SKM-1 treated with dmso at 0.1 percent for 144 hours (cell line): ENCODE measurements around the gene KCNIP4.

ENCODE experiments used
- DNase-seq: peaks from one replicate; lab custom pipeline; 2025; ENCODE audit not compliant: unreplicated experiment; lab: John Stamatoyannopoulos, UW

Gene KCNIP4

GRCh38 chr4:21901831-21902230, 46.7 kb downstream of the KCNIP4 start:
- no peak for DNase-seq

- DNase-seq: no peak
Observed at GRCh38 chr4:21901281-21901680, 47.3 kb downstream of the KCNIP4 start.

GRCh38 chr4:21900211-21900610, 48.4 kb downstream of the KCNIP4 start:
- no peak for DNase-seq

GRCh38 chr4:21898101-21898500, 50.5 kb downstream of the KCNIP4 start:
- DNase-seq: no peak

- DNase-seq: no peak
Observed at GRCh38 chr4:21896767-21897166, 51.8 kb downstream of the KCNIP4 start.

GRCh38 chr4:21893136-21893535, 55.4 kb downstream of the KCNIP4 start:
- DNase-seq: no peak

- no peak for DNase-seq
Observed at GRCh38 chr4:21890231-21890630, 58.3 kb downstream of the KCNIP4 start.

- no peak for DNase-seq
Observed at GRCh38 chr4:21888195-21888976, 60.2 kb downstream of the KCNIP4 start.

GRCh38 chr4:21887481-21887880, 61.1 kb downstream of the KCNIP4 start:
- DNase-seq: no peak

GRCh38 chr4:21885770-21886169, 62.8 kb downstream of the KCNIP4 start:
- no peak for DNase-seq

GRCh38 chr4:21885241-21885640, 63.3 kb downstream of the KCNIP4 start:
- DNase-seq: no peak

- no peak for DNase-seq
Observed at GRCh38 chr4:21884615-21885014, 64.0 kb downstream of the KCNIP4 start.

- DNase-seq: no peak
Observed at GRCh38 chr4:21882051-21882839, 66.3 kb downstream of the KCNIP4 start.

- DNase-seq: no peak
Observed at GRCh38 chr4:21879187-21879586, 69.4 kb downstream of the KCNIP4 start.

GRCh38 chr4:21876711-21877110, 71.9 kb downstream of the KCNIP4 start:
- no peak for DNase-seq

- DNase-seq: no peak
Observed at GRCh38 chr4:21873145-21873544, 75.4 kb downstream of the KCNIP4 start.

- no peak for DNase-seq
Observed at GRCh38 chr4:21872101-21872500, 76.5 kb downstream of the KCNIP4 start.

GRCh38 chr4:21869978-21870745, 78.4 kb downstream of the KCNIP4 start:
- no peak for DNase-seq

- DNase-seq: no peak
Observed at GRCh38 chr4:21864686-21865085, 83.9 kb downstream of the KCNIP4 start.

GRCh38 chr4:21862917-21863316, 85.7 kb downstream of the KCNIP4 start:
- no peak for DNase-seq

GRCh38 chr4:21858971-21859370, 89.6 kb downstream of the KCNIP4 start:
- DNase-seq: no peak

GRCh38 chr4:21856754-21857153, 91.8 kb downstream of the KCNIP4 start:
- DNase-seq: no peak
